ENCODE data around the gene TRAPPC10. TPM values are rescaled to one million over a fixed set of nuclear protein-coding genes. Genes with fewer than 3 reads are reported as not detected.

TRAPPC10 gene
- total RNA-seq, 4 donors from 2014 or later: 3.8 to 45.2 (median 22.9) TPM

GRCh38 chr21:43968410-43969114 lies 43.5 kb upstream of the TRAPPC10 start:
- DNase-seq: no peak
- Histone ChIP-seq H3K4me3 (no peak overlapping the region), H3K36me3 (no peaks in the 10 kb centered on the region), H3K9me3 (no peaks in the 10 kb centered on the region), H3K27me3 (no peaks in the 10 kb centered on the region), H3K27ac (no peak overlapping the region), H3K4me1 (no peaks in the 10 kb centered on the region)
- TF ChIP-seq CTCF (IDR thresholded peaks at IDR 0.05) (no peak), POLR2A (IDR thresholded peaks at IDR 0.05) (no peak)
- intact Hi-C loops (cut with DNase I; ENCODE audit: low total_unique reads): no loop called here

- no peaks in the 10 kb centered on the region for H3K36me3 ChIP-seq
- no peak for TF ChIP-seq POLR2A (IDR thresholded peaks at IDR 0.05)
- no peak for TF ChIP-seq CTCF (IDR thresholded peaks at IDR 0.05)
- intact Hi-C loops (cut with DNase I; ENCODE audit: low total_unique reads): no loop called here
- no peak overlapping the region for H3K4me3 ChIP-seq
- H3K27me3 ChIP-seq: no peaks in the 10 kb centered on the region
- no peak for DNase-seq
- H3K9me3 ChIP-seq: no peaks in the 10 kb centered on the region
- H3K4me1 ChIP-seq: no peaks in the 10 kb centered on the region
- H3K27ac ChIP-seq: no peak overlapping the region
Observed at GRCh38 chr21:43969115-43969444, 43.0 kb upstream of the TRAPPC10 start.

GRCh38 chr21:43970551-43970950 lies 41.6 kb upstream of the TRAPPC10 start:
- H3K36me3 ChIP-seq: no peaks in the 10 kb centered on the region
- TF ChIP-seq POLR2A (IDR thresholded peaks at IDR 0.05) (no peak), CTCF (IDR thresholded peaks at IDR 0.05) (no peak)
- no peak overlapping the region for H3K27ac ChIP-seq
- H3K9me3 ChIP-seq: no peaks in the 10 kb centered on the region
- intact Hi-C loops (cut with DNase I; ENCODE audit: low total_unique reads): no loop called here
- H3K4me1 ChIP-seq: no peaks in the 10 kb centered on the region
- no peak for DNase-seq
- no peak overlapping the region for H3K4me3 ChIP-seq
- no peaks in the 10 kb centered on the region for H3K27me3 ChIP-seq

- H3K4me1 ChIP-seq: no peaks in the 10 kb centered on the region
- H3K36me3 ChIP-seq: no peaks in the 10 kb centered on the region
- no peak overlapping the region for H3K27ac ChIP-seq
- H3K9me3 ChIP-seq: no peaks in the 10 kb centered on the region
- TF ChIP-seq POLR2A (IDR thresholded peaks at IDR 0.05): no peak
- no peak for TF ChIP-seq CTCF (IDR thresholded peaks at IDR 0.05)
- intact Hi-C loops (cut with DNase I; ENCODE audit: low total_unique reads): no loop called here
- H3K4me3 ChIP-seq: no peak overlapping the region
- DNase-seq: no peak
- no peaks in the 10 kb centered on the region for H3K27me3 ChIP-seq
Observed at GRCh38 chr21:43971201-43971991, 40.7 kb upstream of the TRAPPC10 start.

- H3K9me3 ChIP-seq: no peaks in the 10 kb centered on the region
- DNase-seq: no peak
- no peak overlapping the region for H3K27ac ChIP-seq
- no peaks in the 10 kb centered on the region for H3K27me3 ChIP-seq
- TF ChIP-seq CTCF (IDR thresholded peaks at IDR 0.05): no peak
- no peak for TF ChIP-seq POLR2A (IDR thresholded peaks at IDR 0.05)
- H3K36me3 ChIP-seq: no peaks in the 10 kb centered on the region
- H3K4me1 ChIP-seq: no peaks in the 10 kb centered on the region
- H3K4me3 ChIP-seq: no peak overlapping the region
- intact Hi-C loops (cut with DNase I; ENCODE audit: low total_unique reads): no loop called here
Observed at GRCh38 chr21:43971992-43972255, 40.2 kb upstream of the TRAPPC10 start.

All from uterus (tissue), 4 donors.